GM23248 (cell line): ENCODE data around the gene ST3GAL5. TPM values are rescaled to one million over a fixed set of nuclear protein-coding genes. Genes with fewer than 3 reads are reported as not detected.
A peak's percentile ranks its signal among the peaks of the same experiment; 100 is the strongest.

Source experiments
- DNase-seq: peaks from one replicate; pipeline ENCODE4 v3.0.0-alpha.2; 2015
- H2AFZ ChIP-seq: fragments of 200-600 bp; sonication (generic); 2 replicates; pipeline ENCODE4 v1.6.1; 2016; ENCODE audit warnings: antibody characterized with exemption
- H3F3A ChIP-seq: fragments of 200-600 bp; sonication (generic); 2 replicates; pipeline ENCODE4 v1.6.1; 2016; ENCODE audit warnings: mild to moderate bottlenecking, antibody characterized with exemption, mixed run types; ENCODE audit not compliant: insufficient read depth
- H3K27ac ChIP-seq: fragments of 200-600 bp; sonication (generic); 2 replicates; pipeline ENCODE4 v1.5.1; 2016; ENCODE audit warnings: mild to moderate bottlenecking
- H3K27me3 ChIP-seq: fragments of 200-600 bp; sonication (generic); replicated peaks from 2 replicates; pipeline ENCODE4 v1.6.1; 2016; ENCODE audit warnings: mild to moderate bottlenecking; ENCODE audit not compliant: insufficient read depth
- H3K36me3 ChIP-seq: fragments of 200-600 bp; sonication (generic); 2 replicates; pipeline ENCODE4 v1.6.1; 2016; ENCODE audit warnings: low read depth, mild to moderate bottlenecking
- H3K4me1 ChIP-seq: fragments of 200-600 bp; sonication (generic); 2 replicates; pipeline ENCODE4 v1.6.1; 2016; ENCODE audit warnings: mild to moderate bottlenecking; ENCODE audit not compliant: insufficient read depth
- H3K4me2 ChIP-seq: fragments of 200-600 bp; sonication (generic); one replicate; pipeline ENCODE4 v1.6.1; 2016; ENCODE audit warnings: mild to moderate bottlenecking; ENCODE audit not compliant: unreplicated experiment
- H3K4me3 ChIP-seq: fragments of 200-600 bp; sonication (generic); 2 replicates; pipeline ENCODE4 v1.5.1; 2016; ENCODE audit warnings: mild to moderate bottlenecking
- H3K79me2 ChIP-seq: fragments of 200-600 bp; sonication (generic); 2 replicates; pipeline ENCODE4 v1.6.1; 2016; ENCODE audit warnings: mild to moderate bottlenecking; ENCODE audit not compliant: insufficient read depth
- H3K9ac ChIP-seq: fragments of 200-600 bp; sonication (generic); 2 replicates; pipeline ENCODE4 v1.6.1; 2016; ENCODE audit warnings: mild to moderate bottlenecking
- H3K9me2 ChIP-seq: fragments of 200-600 bp; sonication (generic); 2 replicates; pipeline ENCODE4 v1.6.1; 2016; ENCODE audit warnings: mixed run types, mild to moderate bottlenecking, moderate library complexity; ENCODE audit not compliant: insufficient read depth
- H3K9me3 ChIP-seq: fragments of 200-600 bp; sonication (generic); one replicate; pipeline ENCODE4 v1.6.1; 2017; ENCODE audit warnings: low read depth
- H4K20me1 ChIP-seq: fragments of 200-600 bp; sonication (generic); 2 replicates; pipeline ENCODE4 v1.6.0; 2016; ENCODE audit not compliant: insufficient read depth
- EZH2 ChIP-seq: fragments of 200-600 bp; sonication (generic); IDR thresholded peaks from 2 replicates; pipeline ENCODE4 v1.6.1; 2018; ENCODE audit warnings: antibody characterized with exemption, mild to moderate bottlenecking; ENCODE audit not compliant: insufficient read depth, poor library complexity, severe bottlenecking
- EZH2phosphoT487 ChIP-seq: fragments of 200-600 bp; sonication (generic); IDR thresholded peaks from 2 replicates; pipeline ENCODE4 v1.6.1; 2018; ENCODE audit warnings: antibody characterized with exemption, moderate library complexity, mild to moderate bottlenecking, low read depth; ENCODE audit not compliant: insufficient read depth
- whole genome bisulfite sequencing, 2 experiments: methylation state at CpG; one replicate each; pipeline ENCODE4 v1.1.6; 2015 to 2017; ENCODE audit warnings: low lambda C conversion rate in 2 of 2, low coverage in 1 of 2; ENCODE audit errors: missing lambda C conversion rate in 2 of 2; 5-methylcytosine and 5-hydroxymethylcytosine counted together
- in situ Hi-C: fragments of 300-500 bp; cut with MboI; formaldehyde crosslinking; loops from 2 replicates; pipeline ENCODE4 v1.15.0; 2020
- polyA plus RNA-seq: library from polyadenylated mRNA; unstranded; fragments of >200 nt; fragmentation: Nextera tagmentation; extraction: Ambion mirVana; gene quantifications from 2 replicates; pipeline ENCODE4 v1.2.1, GENCODE V29; 2016
- total RNA-seq: library from RNA; depleted of rRNA; stranded (reverse); fragments of >200 nt; shearing (Covaris generic); gene quantifications from 2 replicates; pipeline ENCODE4 v1.2.3, GENCODE V29; 2014

ST3GAL5 gene
- total and polyA plus RNA-seq, 2 experiments from 2014 or later, result 16.4 to 21.0 TPM

DNA sequence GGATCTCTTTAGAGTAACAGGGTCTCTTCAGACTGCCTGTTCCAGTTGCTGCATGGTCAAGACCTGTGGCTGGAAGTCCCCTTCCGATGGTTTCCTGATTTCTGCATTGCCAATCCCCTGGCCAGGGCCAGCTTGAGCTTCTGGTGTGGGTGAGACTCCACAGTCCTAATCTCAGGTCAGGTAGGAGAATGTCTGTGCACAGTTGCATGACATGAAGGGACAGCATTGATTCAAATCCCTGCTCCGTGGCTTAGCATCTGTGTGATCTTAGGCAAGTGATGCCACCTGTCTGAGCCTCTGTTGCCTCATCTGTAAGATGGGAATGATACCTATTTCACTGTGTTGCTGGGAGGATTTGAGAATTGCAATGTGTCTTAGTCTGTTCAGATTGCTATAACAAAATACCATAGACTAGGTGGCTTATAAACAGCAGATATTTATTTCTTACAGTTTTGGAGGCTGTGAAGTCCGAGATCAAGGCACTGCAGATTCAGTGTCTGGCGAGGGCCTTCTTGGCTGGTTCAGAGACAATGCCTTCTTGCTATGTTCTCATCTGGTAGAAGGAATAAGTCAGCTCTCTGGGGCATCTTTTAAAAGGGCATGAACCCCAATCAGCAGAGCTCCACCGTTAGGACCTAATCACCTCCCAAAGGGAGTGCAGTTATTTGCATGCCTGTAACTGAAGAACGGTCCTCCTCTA lies 68.8 kb downstream of the ST3GAL5 start:
- Histone ChIP-seq H3K4me2 (no peak overlapping the region), H3K9me2 (no peaks in the 10 kb centered on the region), H3K4me1 (no peaks in the 10 kb centered on the region), H3F3A (no peaks in the 10 kb centered on the region), H2AFZ (no peak overlapping the region), H3K9ac (no peak overlapping the region), H4K20me1 (no peaks in the 10 kb centered on the region), H3K27ac (no peak overlapping the region), H3K4me3 (no peak overlapping the region), H3K79me2 (no peaks in the 10 kb centered on the region), H3K27me3 (no peaks in the 10 kb centered on the region), H3K36me3 (no peaks in the 10 kb centered on the region), H3K9me3 (no peaks in the 10 kb centered on the region)
- in situ Hi-C loops, result loop anchor here (10.0 kb wide), 1 partner anchor 175 kb away; no protein-coding TSS in a partner anchor
- WGBS, 2 experiments, result 75% methylated on average over 6 of the region's 6 CpGs
- TF ChIP-seq EZH2, result no peak
- TF ChIP-seq EZH2phosphoT487, result no peak
- DNase-seq, result no peak

- WGBS, 2 experiments, result 69 to 73% methylated on average over 10 of the region's 10 CpGs
- in situ Hi-C loops, result loop anchor here (5.0 to 10.0 kb wide), 2 partner anchors 88 to 170 kb away; no protein-coding TSS in a partner anchor
Observed at GRCh38 chr2:85814802-85815550, 73.8 kb downstream of the ST3GAL5 start.

GRCh38 chr2:85813982-85814801 lies 74.6 kb downstream of the ST3GAL5 start:
- TF ChIP-seq EZH2 (no peak), EZH2phosphoT487 (no peak)
- Histone ChIP-seq H3K27ac (no peak overlapping the region), H3K4me3 (no peak overlapping the region), H3K27me3 (no peaks in the 10 kb centered on the region), H3K36me3 (no peaks in the 10 kb centered on the region), H3F3A (peaks cover 7% of the 10 kb centered on the region; the same call in 1 of the 2 replicates), H4K20me1 (no peaks in the 10 kb centered on the region), H3K79me2 (no peaks in the 10 kb centered on the region), H2AFZ (no peak overlapping the region), H3K9me3 (no peaks in the 10 kb centered on the region), H3K4me2 (no peak overlapping the region), H3K9me2 (no peaks in the 10 kb centered on the region), H3K4me1 (peaks cover 20% of the 10 kb centered on the region), H3K9ac (no peak overlapping the region)
- WGBS, 2 experiments, result 24 to 26% methylated on average over 13 of the region's 13 CpGs
- in situ Hi-C loops, result loop anchor here (5.0 to 10.0 kb wide), 2 partner anchors 87 to 169 kb away; no protein-coding TSS in a partner anchor
- peak; percentile 89 for DNase-seq

More at GRCh38 chr2:85814802-85815550, 73.8 kb downstream of the ST3GAL5 start:
- TF ChIP-seq EZH2phosphoT487, result no peak
- no peak for TF ChIP-seq EZH2
- peaks cover 20% of the 10 kb centered on the region for H3K4me1 ChIP-seq
- H3K27me3 ChIP-seq, result no peaks in the 10 kb centered on the region
- no peak overlapping the region for H2AFZ ChIP-seq
- no peak overlapping the region for H3K4me3 ChIP-seq
- no peak overlapping the region for H3K4me2 ChIP-seq
- no peaks in the 10 kb centered on the region for H3K9me2 ChIP-seq
- H3K9me3 ChIP-seq, result no peaks in the 10 kb centered on the region
- H3K27ac ChIP-seq, result no peak overlapping the region
- H4K20me1 ChIP-seq, result no peaks in the 10 kb centered on the region
- H3F3A ChIP-seq, result peaks cover 7% of the 10 kb centered on the region; the same call in 1 of the 2 replicates
- no peak overlapping the region for H3K9ac ChIP-seq
- H3K79me2 ChIP-seq, result no peaks in the 10 kb centered on the region
- DNase-seq, result no peak
- no peaks in the 10 kb centered on the region for H3K36me3 ChIP-seq
